Hepatic stellate cell (primary cell): ENCODE measurements around the gene HSPG2.
"Not testable (repeated sequence)": the region's sequence is repeated elsewhere in the genome, so short reads cannot be mapped to it uniquely, and the experiment has no call there.

Experiments used
- DNase-seq: peaks from one replicate; pipeline ENCODE4 v3.0.0; 2011; ENCODE audit warnings: low spot score

HSPG2 gene

DNA sequence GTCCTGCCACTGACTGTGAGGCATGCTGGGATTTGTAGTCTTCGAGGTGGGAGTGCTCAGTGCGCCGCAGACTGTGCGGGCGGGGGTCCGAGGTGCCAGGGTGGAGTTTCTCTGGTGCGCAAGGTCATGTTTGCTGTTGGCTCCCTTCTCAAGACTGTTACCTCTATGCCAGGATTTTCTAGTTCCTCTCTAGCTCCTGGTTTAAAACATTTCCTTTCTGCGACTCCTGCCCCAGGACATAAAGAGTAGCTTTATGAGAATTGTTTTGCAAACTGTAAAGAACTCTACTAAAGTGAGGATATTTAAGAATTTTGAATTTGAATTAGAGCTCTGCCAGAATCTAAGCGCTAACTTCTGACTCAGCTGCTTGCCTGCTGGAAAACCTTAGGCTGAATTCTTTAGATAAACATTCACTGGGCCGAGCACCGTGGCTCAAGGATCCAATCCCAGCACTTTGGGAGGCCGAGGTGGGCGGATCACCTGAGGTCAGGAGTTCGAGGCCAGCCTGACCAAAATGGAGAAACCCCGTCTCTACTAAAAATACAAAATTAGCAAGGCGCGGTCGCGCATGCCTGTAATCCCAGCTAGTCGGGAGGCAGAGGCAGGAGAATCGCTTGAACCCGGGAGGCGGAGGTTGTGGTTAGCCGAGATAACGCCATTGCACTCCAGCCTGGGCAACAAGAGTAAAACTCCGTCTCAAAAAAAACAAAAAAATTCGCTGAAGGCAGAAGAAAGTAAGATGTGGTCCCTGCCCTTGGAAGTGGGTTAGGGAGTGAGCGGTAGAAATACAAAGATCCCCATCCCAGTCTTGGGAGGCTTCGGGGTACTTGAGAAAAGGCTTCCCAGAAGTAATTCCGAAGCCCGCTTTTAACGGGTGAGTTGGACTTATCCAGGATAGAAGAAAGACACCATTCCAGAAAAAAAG is 153.2 kb downstream of the HSPG2 start:
- peak; percentile 16 for DNase-seq

DNA sequence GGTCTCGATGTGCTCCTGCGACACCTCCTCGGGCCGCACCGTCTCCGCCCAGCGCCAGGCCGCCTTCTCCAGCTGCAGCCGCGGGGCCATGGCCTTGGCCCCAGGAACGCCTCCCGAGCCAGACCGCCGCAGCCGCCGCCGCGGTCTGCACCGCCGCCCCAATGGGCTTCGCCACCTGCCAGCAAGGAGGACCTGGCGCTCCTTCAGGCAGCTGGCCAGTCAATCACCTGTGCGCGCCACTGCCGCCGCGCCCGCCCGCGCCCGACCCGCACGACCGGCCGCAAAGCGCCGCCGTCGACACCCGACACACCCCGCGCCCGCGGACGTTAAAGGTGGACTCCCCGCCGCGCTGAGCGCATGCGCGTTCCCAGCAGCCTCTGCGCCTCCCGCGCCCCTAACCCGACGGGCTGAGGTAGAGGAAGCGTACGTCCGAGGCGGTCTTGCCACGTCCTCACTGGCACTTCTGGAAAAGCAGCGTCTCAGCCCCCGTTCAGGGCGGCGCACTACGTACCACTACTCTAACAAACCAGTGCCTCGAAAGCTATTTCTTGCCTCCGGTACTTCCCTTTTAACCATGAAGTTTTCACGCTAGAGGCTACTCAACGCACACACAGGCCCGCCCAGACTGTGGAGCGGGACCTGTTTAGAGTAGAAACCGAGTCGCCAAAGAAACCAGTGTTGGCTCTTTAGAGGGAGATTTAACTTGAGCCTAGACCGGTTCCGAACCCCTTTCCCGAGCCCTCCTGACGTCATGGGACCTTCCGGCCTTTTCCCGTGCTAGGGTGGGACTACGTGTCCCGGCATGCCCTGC is 154.0 kb downstream of the HSPG2 start, which contains the start of gene USP48:
USP48 (minus strand) TSS at position 282 of the 811 bp plus-strand sequence; CDS start at position 90, 192 bp downstream.
- peak; percentile 96 for DNase-seq

DNA sequence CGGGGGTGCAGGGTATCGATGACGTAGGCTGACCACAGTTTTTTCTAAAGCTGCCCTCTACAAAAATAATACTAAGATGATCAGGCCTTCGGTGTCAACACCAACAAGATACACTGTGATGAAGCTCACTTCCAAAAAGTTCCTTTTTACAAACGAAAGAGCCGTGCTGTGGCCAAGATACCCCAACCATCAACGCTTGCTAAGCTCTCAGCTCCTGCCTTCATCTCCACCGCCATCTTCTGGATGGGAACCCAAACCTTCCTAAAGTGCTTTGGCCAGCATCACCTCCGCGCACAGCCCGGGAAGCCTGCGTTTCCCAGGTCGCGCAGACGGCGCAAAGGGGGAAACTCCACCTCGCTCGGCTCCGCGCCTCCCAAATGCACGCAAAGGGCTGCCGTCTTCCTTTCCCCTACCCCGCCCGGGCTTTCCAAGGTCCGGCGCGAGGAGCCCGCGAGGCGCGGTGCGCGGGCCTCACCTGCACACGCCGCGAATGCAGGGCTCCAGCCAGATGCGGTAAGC is 154.7 kb downstream of the HSPG2 start:
- peak; percentile 24 for DNase-seq

DNA sequence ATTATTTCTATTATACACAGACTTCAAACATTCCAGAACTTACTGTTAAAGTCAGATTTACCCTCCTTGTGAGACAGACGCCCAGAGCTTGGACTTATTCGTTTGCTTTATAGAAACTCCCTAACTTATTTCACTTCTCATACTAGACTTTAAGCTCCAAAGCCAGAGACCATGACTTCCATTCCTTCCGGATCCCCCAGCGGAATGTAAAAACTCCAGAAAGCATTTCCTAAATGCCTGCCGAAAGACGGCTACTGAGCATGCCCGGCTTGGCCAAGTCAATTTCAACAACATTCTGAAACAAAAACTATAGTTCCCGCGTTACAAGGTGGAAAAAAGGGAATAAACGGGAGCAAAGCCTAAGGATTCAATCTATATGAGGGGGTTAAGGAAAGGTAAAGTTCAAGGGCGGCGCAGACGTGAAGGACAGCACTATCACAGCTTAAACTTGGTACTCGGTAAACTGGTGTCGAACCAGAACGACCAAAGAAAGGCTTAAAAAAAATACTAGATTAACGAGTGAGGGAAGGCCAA is 155.2 kb downstream of the HSPG2 start:
- peak; percentile 31 for DNase-seq

DNA sequence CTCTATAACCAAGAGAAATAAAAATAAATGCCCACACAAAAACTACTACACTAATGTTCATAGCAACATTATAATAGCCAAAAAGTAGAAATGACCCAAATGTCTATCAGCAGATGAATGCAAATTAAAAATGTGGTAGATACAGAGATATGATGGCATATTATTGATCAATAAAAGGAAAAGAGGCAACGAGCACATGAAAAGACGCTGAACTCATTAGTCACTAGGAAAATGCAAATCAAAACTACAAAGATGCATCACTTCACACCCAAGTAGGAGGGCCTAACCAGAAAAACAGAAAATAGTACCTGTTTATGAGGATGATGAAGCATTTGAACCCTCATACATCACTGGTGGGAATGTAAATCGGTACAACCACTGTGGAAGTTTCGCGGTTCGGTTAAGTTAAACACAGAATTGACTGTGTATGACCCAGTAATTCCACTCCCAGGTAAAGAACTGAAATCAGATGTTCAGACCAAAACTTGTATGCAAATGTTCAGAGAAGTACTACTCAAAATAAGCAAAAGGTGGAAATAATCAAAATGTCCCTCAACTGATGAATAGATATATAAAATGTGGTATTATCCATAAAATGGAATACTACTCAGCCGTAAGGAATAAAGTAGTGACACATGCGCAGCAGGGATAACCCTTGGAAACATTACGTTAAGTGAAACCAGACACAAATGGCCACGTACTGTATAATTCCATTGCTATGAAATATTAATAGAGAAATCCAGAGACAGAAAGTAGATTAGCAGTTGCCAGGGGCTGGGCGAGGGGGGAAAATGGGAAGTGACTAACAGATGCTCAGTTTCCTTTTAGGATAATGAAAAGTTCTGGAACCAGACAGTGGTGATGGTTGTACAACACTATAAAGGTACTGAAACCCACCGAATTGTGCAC is 157.2 kb downstream of the HSPG2 start:
- no peak for DNase-seq

DNA sequence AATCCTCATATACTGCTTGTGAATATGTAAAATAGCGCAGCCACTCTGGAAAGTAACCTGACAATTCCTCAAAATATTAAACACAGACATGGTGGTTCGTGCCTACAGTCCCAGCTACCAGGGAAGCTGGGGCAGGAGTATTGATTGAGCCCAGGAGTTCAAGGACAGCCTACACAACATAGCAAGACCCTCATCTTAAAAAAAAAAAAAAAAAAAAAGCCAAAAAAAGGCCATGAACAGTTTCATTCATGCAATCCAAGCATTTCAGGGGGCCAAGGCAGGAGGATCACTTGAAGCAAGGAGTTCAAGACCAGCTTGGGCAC is 158.7 kb downstream of the HSPG2 start:
- no peak for DNase-seq

DNA sequence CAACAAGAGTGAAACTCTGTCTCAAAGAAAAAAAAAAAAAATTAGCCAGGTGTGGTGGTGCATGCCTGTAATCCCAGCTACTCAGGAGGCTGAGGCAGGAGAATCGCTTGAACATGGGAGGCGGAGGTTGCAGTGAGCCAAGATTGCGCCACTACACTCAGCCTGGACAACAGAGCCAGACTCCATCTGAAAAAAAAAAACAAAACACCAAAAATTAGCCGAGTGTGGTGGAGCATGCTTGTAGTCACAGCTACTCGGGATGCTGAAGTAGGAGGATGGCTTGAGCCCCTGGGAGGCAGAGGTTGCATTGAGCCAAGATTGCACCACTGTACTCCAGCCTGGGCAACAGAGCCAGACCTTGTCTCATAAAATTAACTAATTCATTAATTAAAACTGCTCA is 160.2 kb downstream of the HSPG2 start:
- not testable (repeated sequence) for DNase-seq

DNA sequence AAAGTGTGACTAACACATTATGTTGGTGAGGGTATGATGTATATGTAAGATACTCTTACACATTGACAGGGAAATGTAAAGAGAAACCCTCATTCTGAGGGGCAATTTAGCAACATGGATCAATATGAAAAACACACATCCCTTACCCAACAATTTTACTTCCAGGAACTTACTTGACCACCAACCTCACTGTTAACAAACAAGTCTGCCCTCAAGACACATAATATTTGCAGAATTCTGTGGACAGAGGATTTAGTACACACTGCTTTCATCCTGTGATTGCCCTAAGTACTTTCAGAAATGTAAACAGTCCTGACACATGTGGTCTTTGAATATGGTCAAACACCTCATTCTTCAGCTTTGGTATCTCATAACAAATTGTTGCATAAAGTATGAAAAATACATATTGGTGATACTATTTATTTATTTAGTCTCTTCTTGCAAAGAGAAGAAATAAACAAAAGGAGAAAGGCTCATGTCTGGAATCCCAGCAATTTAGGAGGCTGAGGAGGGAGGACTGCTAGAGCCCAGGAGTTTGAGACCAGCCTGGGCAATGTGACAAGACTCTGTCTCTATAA is 161.0 kb downstream of the HSPG2 start:
- no peak for DNase-seq

DNA sequence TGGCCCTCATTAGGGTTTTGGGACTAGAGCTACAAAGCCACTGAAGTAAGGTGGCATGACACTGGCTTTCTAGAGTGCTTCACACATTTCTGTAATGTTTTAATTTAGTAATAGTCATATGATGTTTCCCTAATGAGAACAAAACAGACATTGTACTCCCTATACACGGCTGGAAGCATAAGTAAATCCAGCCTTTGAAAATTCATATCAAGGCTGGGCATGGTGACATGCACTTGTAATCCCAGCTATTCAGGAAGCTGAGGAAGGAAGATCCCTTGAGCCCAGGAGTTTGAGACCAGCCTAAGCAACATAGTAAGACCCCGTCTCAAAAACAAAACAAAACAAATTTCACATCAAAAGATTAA is 161.6 kb downstream of the HSPG2 start:
- no peak for DNase-seq

DNA sequence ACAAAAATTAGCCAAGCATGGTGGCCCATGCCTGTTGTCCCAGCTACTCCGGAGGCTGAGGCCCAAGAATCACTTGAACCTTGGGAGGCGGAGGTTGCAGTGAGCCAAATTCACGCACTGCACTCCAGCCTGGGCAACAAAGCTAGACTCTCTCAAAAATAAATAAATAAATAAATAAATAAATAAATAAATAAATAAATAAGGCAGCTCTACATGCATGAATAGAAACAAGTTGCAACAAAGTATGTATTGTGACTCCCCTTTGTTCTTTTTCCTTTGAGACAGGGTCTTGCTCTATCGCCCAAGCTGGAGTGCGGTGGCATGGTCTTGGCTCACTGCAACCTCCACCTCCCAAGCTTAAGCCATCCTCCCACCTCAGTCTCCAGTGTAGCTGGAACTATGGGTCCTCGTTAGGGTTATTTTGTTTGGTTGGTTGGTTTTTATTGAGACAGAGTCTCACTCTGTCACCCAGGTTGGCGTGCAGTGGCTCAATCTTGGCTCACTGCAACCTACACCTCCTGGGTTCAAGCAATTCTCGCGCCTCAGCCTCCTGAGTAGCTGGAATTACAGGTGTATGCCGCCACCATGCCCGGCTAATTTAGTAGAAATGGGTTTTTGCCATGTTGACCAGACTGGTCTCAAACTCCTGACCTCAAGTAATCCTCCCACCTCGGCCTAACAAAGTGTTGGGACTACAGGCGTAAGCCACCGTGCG is 162.1 kb downstream of the HSPG2 start:
- DNase-seq, result no peak

DNA sequence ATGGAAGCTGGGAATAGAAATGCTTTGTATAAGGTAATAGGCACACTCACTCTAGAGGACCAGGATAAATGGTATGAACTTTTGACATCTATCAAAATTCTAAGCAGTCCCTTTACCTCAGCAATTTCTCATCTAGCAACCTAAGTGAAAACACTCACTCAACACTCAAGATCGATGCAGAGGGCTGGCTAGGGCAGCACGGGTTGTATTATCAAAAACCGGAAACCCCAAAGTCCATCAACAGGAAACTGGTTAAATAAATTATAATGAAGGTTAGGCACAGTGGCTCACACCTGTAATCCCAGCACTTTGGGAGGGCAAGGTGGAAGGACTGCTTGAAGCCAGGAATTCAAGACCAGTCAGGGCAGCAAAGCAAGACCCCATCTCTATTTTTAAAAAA is 163.5 kb downstream of the HSPG2 start:
- DNase-seq, result no peak
